SK-N-SH (cell line): ENCODE results near the gene AXL. TPM values are rescaled to one million over a fixed set of nuclear protein-coding genes. Genes with fewer than 3 reads are reported as not detected.
A peak's percentile ranks its signal among the peaks of the same experiment; 100 is the strongest.

Experiments used
- CTCF ChIA-PET: fragments of 300-600, 350-600 bp; formaldehyde crosslinking; extraction: SDS; loops from one replicate; lab custom pipeline; 2021; lab: Yijun Ruan, JAX
- POLR2A ChIA-PET: fragments of 350-600 bp; sonication (Branson Sonifier 250); formaldehyde crosslinking; extraction: SDS; loops from one replicate; lab custom pipeline; 2020; ENCODE audit warnings: antibody characterized with exemption, inconsistent platforms; lab: Yijun Ruan, JAX
- DNase-seq: peaks from one replicate; pipeline ENCODE4 v3.0.0; 2012
- H2AFZ ChIP-seq: fragments of 200-600 bp; sonication (generic); 2 replicates; pipeline ENCODE4 v1.8.1; 2016; ENCODE audit warnings: antibody characterized with exemption, mild to moderate bottlenecking, low read depth
- H3F3A ChIP-seq: fragments of 200-600 bp; sonication (generic); replicated peaks from 2 replicates; pipeline ENCODE3; 2016; ENCODE audit warnings: antibody characterized with exemption, mild to moderate bottlenecking; ENCODE audit not compliant: insufficient read depth
- H3K27ac ChIP-seq, 2 experiments: fragments of 200-500 bp in 1 of 2; fragments of 200-600 bp in 1 of 2; sonication (Bioruptor generic) in 1 of 2; sonication (generic), shearing (Covaris generic) in 1 of 2; 2 replicates each; pipeline versions ENCODE4 v1.5.1 to v1.6.1; 2014 to 2016; ENCODE audit warnings: low read depth in 2 of 2, inconsistent platforms in 1 of 2, low read length in 1 of 2, mild to moderate bottlenecking in 1 of 2, mixed read lengths in 1 of 2
- H3K27me3 ChIP-seq: fragments of 200-600 bp; sonication (generic), shearing (Covaris generic); 2 replicates; pipeline ENCODE4 v1.6.1; 2016; ENCODE audit warnings: mixed run types; ENCODE audit not compliant: insufficient read depth
- H3K36me3 ChIP-seq, 2 experiments: fragments of 200-500 bp in 1 of 2; fragments of 200-600 bp in 1 of 2; sonication (Bioruptor generic) in 1 of 2; sonication (generic) in 1 of 2; replicated peaks in 1 of 2; 2 replicates each; pipeline versions ENCODE3 to v1.5.1; 2014 to 2016; ENCODE audit warnings: low read length in 1 of 2, mild to moderate bottlenecking in 1 of 2; ENCODE audit not compliant: insufficient read depth in 2 of 2, control insufficient read depth in 1 of 2
- H3K4me1 ChIP-seq, 2 experiments: fragments of 200-500 bp in 1 of 2; fragments of 200-600 bp in 1 of 2; sonication (Bioruptor generic) in 1 of 2; sonication (generic), shearing (Covaris generic) in 1 of 2; 2 replicates each; pipeline versions ENCODE4 v1.5.1 to v1.6.1; 2014 to 2016; ENCODE audit warnings: low read depth in 1 of 2, low read length in 1 of 2, mixed run types in 1 of 2; ENCODE audit not compliant: insufficient read depth in 2 of 2, control insufficient read depth in 1 of 2
- H3K4me2 ChIP-seq: fragments of 200-600 bp; sonication (generic), shearing (Covaris generic); 2 replicates; pipeline ENCODE4 v1.6.1; 2017; ENCODE audit warnings: mixed run types
- H3K4me3 ChIP-seq, 2 experiments: fragments of 200-500 bp in 1 of 2; fragments of 200-600 bp in 1 of 2; sonication (Bioruptor generic) in 1 of 2; sonication (generic), shearing (Covaris generic) in 1 of 2; 2 replicates each; pipeline versions ENCODE4 v1.5.1 to v1.8.1; 2014 to 2016; ENCODE audit warnings: low read depth in 2 of 2, inconsistent platforms in 1 of 2, low read length in 1 of 2, mild to moderate bottlenecking in 1 of 2, mixed read lengths in 1 of 2, moderate library complexity in 1 of 2
- H3K79me2 ChIP-seq: fragments of 200-600 bp; sonication (generic); 2 replicates; pipeline ENCODE4 v1.8.1; 2017; ENCODE audit warnings: mild to moderate bottlenecking; ENCODE audit not compliant: insufficient read depth
- H3K9ac ChIP-seq: fragments of 200-600 bp; sonication (generic); 2 replicates; pipeline ENCODE4 v1.6.1; 2017; ENCODE audit warnings: mixed run types
- H3K9me2 ChIP-seq: fragments of 200-600 bp; sonication (generic); 2 replicates; pipeline ENCODE4 v1.6.1; 2017; ENCODE audit warnings: mixed run types
- H3K9me3 ChIP-seq: fragments of 200-600 bp; sonication (generic); 2 replicates; pipeline ENCODE4 v1.6.1; 2017; ENCODE audit warnings: mixed run types, mild to moderate bottlenecking, moderate library complexity
- H4K20me1 ChIP-seq: fragments of 200-600 bp; sonication (generic); 2 replicates; pipeline ENCODE4 v1.6.1; 2017; ENCODE audit warnings: mild to moderate bottlenecking, mixed run types; ENCODE audit not compliant: insufficient read depth
- CHD2 ChIP-seq: fragments of 150-350 bp; IDR thresholded peaks from 2 replicates; pipeline ENCODE4 v1.6.1; 2018; ENCODE audit warnings: low read length; ENCODE audit not compliant: partially characterized antibody
- EP300 ChIP-seq, 2 experiments: IDR thresholded peaks; 2 replicates each; pipeline versions ENCODE4 v1.4.0 to v1.6.1; 2012; ENCODE audit warnings: borderline replicate concordance in 1 of 2, low read depth in 1 of 2, low read length in 1 of 2
- EZH2phosphoT487 ChIP-seq: fragments of 200-600 bp; sonication (generic); IDR thresholded peaks from 2 replicates; pipeline ENCODE4 v1.6.1; 2017; ENCODE audit warnings: low read depth, mixed run types, mild to moderate bottlenecking, antibody characterized with exemption, moderate library complexity, borderline replicate concordance
- FOXJ3 ChIP-seq: sonication (generic); formaldehyde crosslinking; IDR thresholded peaks from 2 replicates; pipeline ENCODE4 v1.5.1; 2020; ENCODE audit warnings: mild to moderate bottlenecking, missing genetic modification reagents
- GATA2 ChIP-seq: sonication (generic); formaldehyde crosslinking; IDR thresholded peaks from 2 replicates; pipeline ENCODE4 v1.5.0; 2020; ENCODE audit warnings: mild to moderate bottlenecking, missing genetic modification reagents
- JUND ChIP-seq: IDR thresholded peaks from 2 replicates; pipeline ENCODE4 v1.4.0; 2012
- MAX ChIP-seq: IDR thresholded peaks from 2 replicates; pipeline ENCODE4 v1.4.0; 2012; ENCODE audit warnings: low read depth
- NFIC ChIP-seq: IDR thresholded peaks from 2 replicates; pipeline ENCODE4 v1.4.0; 2012; ENCODE audit warnings: borderline replicate concordance
- NRF1 ChIP-seq: IDR thresholded peaks from 2 replicates; pipeline ENCODE4 v1.6.1; 2012; ENCODE audit warnings: low read depth, mild to moderate bottlenecking, low read length
- PBX3 ChIP-seq: IDR thresholded peaks from 2 replicates; pipeline ENCODE4; 2012
- POLR2AphosphoS5 ChIP-seq: IDR thresholded peaks from 2 replicates; pipeline ENCODE4 v1.6.1; 2012; ENCODE audit warnings: low read depth, low read length
- RAD21 ChIP-seq: IDR thresholded peaks from 2 replicates; pipeline ENCODE4 v1.6.1; 2012; ENCODE audit warnings: mild to moderate bottlenecking, low read length
- REST ChIP-seq: IDR thresholded peaks from 2 replicates; pipeline ENCODE4 v1.6.1; 2012; ENCODE audit warnings: mild to moderate bottlenecking, low read depth, low read length, moderate library complexity
- RFX5 ChIP-seq: IDR thresholded peaks from 2 replicates; pipeline ENCODE4 v1.6.1; 2012; ENCODE audit warnings: mild to moderate bottlenecking, improper control_type of control experiment, low read length
- RXRA ChIP-seq: IDR thresholded peaks from 2 replicates; pipeline ENCODE4 v1.4.0; 2012; ENCODE audit warnings: low read depth, mild to moderate bottlenecking, borderline replicate concordance
- USF1 ChIP-seq: IDR thresholded peaks from 2 replicates; pipeline ENCODE4 v1.4.0; 2012; ENCODE audit warnings: low read depth, borderline replicate concordance
- ZBTB33 ChIP-seq: IDR thresholded peaks from 2 replicates; pipeline ENCODE4 v1.4.0; 2012; ENCODE audit warnings: low read depth, borderline replicate concordance
- WGBS: methylation state at CpG from one replicate; pipeline ENCODE4 v1.1.6; 2017; ENCODE audit warnings: low lambda C conversion rate; 5-methylcytosine and 5-hydroxymethylcytosine counted together
- polyA plus RNA-seq, 3 experiments: library from polyadenylated mRNA; depleted of rRNA; stranded (reverse); fragments of >200 nt; gene quantifications; 2 replicates each; pipeline ENCODE4 v1.2.3, GENCODE V29; 2012

The AXL gene
- polyA plus RNA-seq, 1 of the 3 experiments (the other 2 are of a cell fraction) = 82.6 TPM

GRCh38 chr19:41298348-41298964 is 79.4 kb downstream of the AXL start:
- no peak overlapping the region for H2AFZ ChIP-seq
- POLR2A ChIA-PET = no interaction called here
- H3K9me3 ChIP-seq = no peaks in the 10 kb centered on the region
- CTCF ChIA-PET = interaction anchor here (1.0 to 12.4 kb wide), 3 partner anchors 8 to 34 kb away, joined by 3 to 105 read pairs (median 3); partner anchors contain the start of genes CCDC97 and HNRNPUL1
- H3K36me3 ChIP-seq = peaks cover 68 to 95% of the 10 kb centered on the region in 2 experiments
- WGBS = 91% methylated on average over 4 of the region's 4 CpGs
- peaks cover 11% of the 10 kb centered on the region; the same call in 1 of the 2 replicates for H3K79me2 ChIP-seq
- H3K4me3 ChIP-seq = no peak overlapping the region
- H4K20me1 ChIP-seq = peaks cover 9% of the 10 kb centered on the region; the same call in 1 of the 2 replicates
- H3K9ac ChIP-seq = peak overlapping the region; percentile 41; the same call in 1 of the 2 replicates
- H3K27ac ChIP-seq = peak overlapping the region in 1 of 2 experiments; percentile 80; a peak in 2 of 4 replicates
- no peak overlapping the region; the same call in 1 of the 2 replicates for H3K4me2 ChIP-seq
- H3K4me1 ChIP-seq = no peaks in the 10 kb centered on the region
- TF ChIP-seq RXRA (no peak), JUND (no peak), REST (no peak), RAD21 (no peak), USF1 (no peak), RFX5 (no peak), EP300 (IDR thresholded peaks at IDR 0.05; ENCODE audit: borderline replicate concordance in 1 of 2, low read depth in 1 of 2, low read length in 1 of 2) (no peak), EZH2phosphoT487 (no peak), GATA2 (CRISPR knock-in tag) (no peak), NRF1 (no peak), ZBTB33 (no peak), CHD2 (no peak), PBX3 (no peak), POLR2AphosphoS5 (no peak), FOXJ3 (CRISPR knock-in tag) (no peak), NFIC (no peak), MAX (no peak)
- no peaks in the 10 kb centered on the region for H3K27me3 ChIP-seq
- peaks cover 17% of the 10 kb centered on the region for H3F3A ChIP-seq
- no peaks in the 10 kb centered on the region for H3K9me2 ChIP-seq
- no peak for DNase-seq
